HepG2 (cell line): ENCODE measurements around the gene NYNRIN. TPM values are rescaled to one million over a fixed set of nuclear protein-coding genes. Genes with fewer than 3 reads are reported as not detected.

Source experiments
- ATF7 ChIP-seq, 2 experiments: fragments of 450-650 bp in 1 of 2; sonication (generic) in 1 of 2; formaldehyde crosslinking in 1 of 2; IDR thresholded peaks; 2 replicates each; pipeline versions ENCODE4 v1.4.0 to v1.6.1; 2016 to 2020; ENCODE audit warnings: antibody characterized with exemption in 1 of 2, mild to moderate bottlenecking in 1 of 2, missing genetic modification reagents in 1 of 2
- CEBPB ChIP-seq: IDR thresholded peaks from 2 replicates; pipeline ENCODE4 v1.6.1; 2011; ENCODE audit warnings: low read depth, low read length, improper control_type of control experiment, borderline replicate concordance
- CEBPG ChIP-seq: IDR thresholded peaks from 2 replicates; pipeline ENCODE4 v1.6.1; 2016
- FOSL2 ChIP-seq: sonication (generic); formaldehyde crosslinking; IDR thresholded peaks from 2 replicates; pipeline ENCODE4 v1.4.0; 2020; ENCODE audit warnings: missing genetic modification reagents
- GATAD2A ChIP-seq: IDR thresholded peaks from 2 replicates; pipeline ENCODE4 v1.6.1; 2016
- HNF4A ChIP-seq: sonication (generic); formaldehyde crosslinking; IDR thresholded peaks from 2 replicates; pipeline ENCODE4 v1.4.0; 2020; ENCODE audit warnings: missing genetic modification reagents
- MED8 ChIP-seq: sonication (generic); formaldehyde crosslinking; IDR thresholded peaks from 2 replicates; pipeline ENCODE4 v1.8.1; 2023; ENCODE audit warnings: mild to moderate bottlenecking, missing genetic modification reagents; ENCODE audit not compliant: insufficient replicate concordance
- MIER3 ChIP-seq: IDR thresholded peaks from 2 replicates; pipeline ENCODE4 v1.6.1; 2016; ENCODE audit warnings: missing compliant biosample characterization, borderline replicate concordance
- PITX1 ChIP-seq: sonication (generic); formaldehyde crosslinking; IDR thresholded peaks from 2 replicates; pipeline ENCODE4 v1.5.1; 2020; ENCODE audit warnings: mild to moderate bottlenecking, missing genetic modification reagents
- RARG ChIP-seq: sonication (generic); formaldehyde crosslinking; IDR thresholded peaks from 2 replicates; pipeline ENCODE4 v1.4.0; 2020; ENCODE audit warnings: low read depth, mild to moderate bottlenecking, missing genetic modification reagents
- SUZ12 ChIP-seq: fragments of 150-350 bp; IDR thresholded peaks from 2 replicates; pipeline ENCODE4 v1.6.1; 2014; ENCODE audit warnings: low read depth, low read length
- TAF15 ChIP-seq: fragments of 200-400 bp; formaldehyde crosslinking; IDR thresholded peaks from one replicate; pipeline ENCODE4 v1.6.1; 2018; ENCODE audit warnings: mild to moderate bottlenecking, low read depth, low read length; ENCODE audit not compliant: poor library complexity, severe bottlenecking
- TBX3 ChIP-seq: fragments of 450-650 bp; IDR thresholded peaks from 2 replicates; pipeline ENCODE4 v1.6.1; 2017; ENCODE audit warnings: antibody characterized with exemption, mild to moderate bottlenecking, inconsistent platforms, borderline replicate concordance
- ZNF644 ChIP-seq: IDR thresholded peaks from 2 replicates; pipeline ENCODE4 v1.6.1; 2016; ENCODE audit warnings: low read depth
- ZNF713 ChIP-seq: sonication (generic); formaldehyde crosslinking; IDR thresholded peaks from 2 replicates; pipeline ENCODE4 v1.4.0; 2020; ENCODE audit warnings: mild to moderate bottlenecking, missing genetic modification reagents
- ZNF83 ChIP-seq: sonication (generic); formaldehyde crosslinking; IDR thresholded peaks from 2 replicates; pipeline ENCODE4 v1.4.0; 2020; ENCODE audit warnings: missing genetic modification reagents, mild to moderate bottlenecking, borderline replicate concordance
- polyA plus RNA-seq, 8 experiments: library from polyadenylated mRNA; depleted of rRNA in 3 of 8; stranded (reverse) in 7 of 8; unstranded in 1 of 8; fragments of >200 nt; fragmentation: Illumina TruSeq in 4 of 8; extraction: Trizol in 4 of 8; gene quantifications; 2 replicates each; pipeline versions ENCODE4 v1.2.1 to v1.2.3, GENCODE V29; 2011 to 2016; ENCODE audit warnings: low read depth in 4 of 8, missing spikeins in 1 of 8, mixed read lengths in 1 of 8; ENCODE audit not compliant: insufficient read depth in 1 of 8
- total RNA-seq, 5 experiments: library from RNA; depleted of rRNA; stranded (reverse); fragments of >200 nt; fragmentation: Illumina TruSeq; extraction: Trizol; gene quantifications; 2 replicates each; pipeline ENCODE4 v1.2.3, GENCODE V29; 2016; ENCODE audit warnings: low read depth in 1 of 5
- TF ChIP-seq, protein P1 (sequence below), 2 experiments: fragments of 450-650 bp in 1 of 2; sonication (generic) in 1 of 2; formaldehyde crosslinking in 1 of 2; IDR thresholded peaks; 2 replicates each; pipeline versions ENCODE4 v1.6.1 to v1.8.0; 2016 to 2022; ENCODE audit warnings: antibody characterized with exemption in 1 of 2, mild to moderate bottlenecking in 1 of 2, missing genetic modification reagents in 1 of 2
- TF ChIP-seq, protein P2 (sequence below): sonication (generic); formaldehyde crosslinking; IDR thresholded peaks from 2 replicates; pipeline ENCODE4 v1.8.0; 2022; ENCODE audit warnings: missing genetic modification reagents, mild to moderate bottlenecking, moderate library complexity, borderline replicate concordance

NYNRIN gene
- total and polyA plus RNA-seq, 2 of the 13 experiments (the other 11 are each of a cell fraction or from before 2014, with no cell fraction given), result 0.63 to 1.1 TPM

DNA sequence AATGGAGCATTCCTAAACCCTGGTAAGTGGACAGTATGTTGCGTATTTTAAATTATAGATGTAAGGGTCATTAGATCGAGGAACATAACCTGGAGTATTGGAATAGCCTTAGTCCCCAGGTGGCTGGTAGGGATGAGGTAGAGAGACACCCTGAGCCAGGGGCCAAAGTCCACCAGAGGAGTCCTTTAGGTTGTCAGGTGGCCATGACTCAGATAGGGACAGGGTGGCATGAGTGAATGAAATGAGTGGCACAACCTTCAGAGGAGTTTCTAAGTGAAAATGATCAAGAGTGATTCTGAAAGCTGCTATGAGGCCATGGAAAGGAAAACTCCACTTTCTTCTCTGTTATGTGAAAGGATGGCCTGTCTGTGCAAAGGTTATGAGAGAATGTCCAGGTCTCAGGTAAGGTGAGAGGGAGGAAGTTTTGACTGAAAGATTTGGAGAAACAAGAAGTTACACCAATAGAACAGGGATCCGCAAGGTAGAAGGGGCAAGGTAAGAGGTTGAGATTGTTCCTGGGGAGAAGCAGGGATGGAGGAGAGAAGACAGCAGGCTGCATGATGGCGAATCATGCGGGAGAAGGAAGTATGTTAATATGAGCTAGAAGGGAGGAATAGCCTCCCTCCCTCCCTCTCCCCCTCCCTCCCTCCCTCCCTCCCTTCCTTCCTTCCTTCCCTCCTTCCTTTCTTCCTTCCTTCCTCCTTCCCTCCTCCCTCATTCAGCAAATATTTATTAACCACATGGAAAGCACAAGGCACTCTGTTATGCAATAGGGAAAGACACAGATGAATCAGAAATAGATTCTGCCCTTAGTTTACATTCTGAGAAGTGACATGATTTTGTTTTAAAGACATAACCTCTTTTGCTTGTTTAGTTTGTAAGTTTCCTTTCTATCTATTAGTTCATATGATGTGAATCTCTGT is 45.0 kb upstream of the NYNRIN start (continued):
- TF ChIP-seq RARG (CRISPR knock-in tag), result no peak
- no peak for TF ChIP-seq ZNF83 (CRISPR knock-in tag)
- peak; percentile 46; the same call in 1 of the 2 replicates for TF ChIP-seq CEBPG (CRISPR knock-in tag)
- TF ChIP-seq ZNF644 (CRISPR knock-in tag), result 0 out of 2 replicates have a peak, but pooled peaks have one; percentile 72
- TF ChIP-seq HNF4A (CRISPR knock-in tag), result peak; percentile 65
- peak; percentile 83 for TF ChIP-seq FOSL2 (CRISPR knock-in tag)
- TF ChIP-seq, protein P1, sequence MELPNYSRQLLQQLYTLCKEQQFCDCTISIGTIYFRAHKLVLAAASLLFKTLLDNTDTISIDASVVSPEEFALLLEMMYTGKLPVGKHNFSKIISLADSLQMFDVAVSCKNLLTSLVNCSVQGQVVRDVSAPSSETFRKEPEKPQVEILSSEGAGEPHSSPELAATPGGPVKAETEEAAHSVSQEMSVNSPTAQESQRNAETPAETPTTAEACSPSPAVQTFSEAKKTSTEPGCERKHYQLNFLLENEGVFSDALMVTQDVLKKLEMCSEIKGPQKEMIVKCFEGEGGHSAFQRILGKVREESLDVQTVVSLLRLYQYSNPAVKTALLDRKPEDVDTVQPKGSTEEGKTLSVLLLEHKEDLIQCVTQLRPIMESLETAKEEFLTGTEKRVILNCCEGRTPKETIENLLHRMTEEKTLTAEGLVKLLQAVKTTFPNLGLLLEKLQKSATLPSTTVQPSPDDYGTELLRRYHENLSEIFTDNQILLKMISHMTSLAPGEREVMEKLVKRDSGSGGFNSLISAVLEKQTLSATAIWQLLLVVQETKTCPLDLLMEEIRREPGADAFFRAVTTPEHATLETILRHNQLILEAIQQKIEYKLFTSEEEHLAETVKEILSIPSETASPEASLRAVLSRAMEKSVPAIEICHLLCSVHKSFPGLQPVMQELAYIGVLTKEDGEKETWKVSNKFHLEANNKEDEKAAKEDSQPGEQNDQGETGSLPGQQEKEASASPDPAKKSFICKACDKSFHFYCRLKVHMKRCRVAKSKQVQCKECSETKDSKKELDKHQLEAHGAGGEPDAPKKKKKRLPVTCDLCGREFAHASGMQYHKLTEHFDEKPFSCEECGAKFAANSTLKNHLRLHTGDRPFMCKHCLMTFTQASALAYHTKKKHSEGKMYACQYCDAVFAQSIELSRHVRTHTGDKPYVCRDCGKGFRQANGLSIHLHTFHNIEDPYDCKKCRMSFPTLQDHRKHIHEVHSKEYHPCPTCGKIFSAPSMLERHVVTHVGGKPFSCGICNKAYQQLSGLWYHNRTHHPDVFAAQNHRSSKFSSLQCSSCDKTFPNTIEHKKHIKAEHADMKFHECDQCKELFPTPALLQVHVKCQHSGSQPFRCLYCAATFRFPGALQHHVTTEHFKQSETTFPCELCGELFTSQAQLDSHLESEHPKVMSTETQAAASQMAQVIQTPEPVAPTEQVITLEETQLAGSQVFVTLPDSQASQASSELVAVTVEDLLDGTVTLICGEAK (IDR thresholded peaks at IDR 0.05), result no peak
- TF ChIP-seq, protein P1 (CRISPR knock-in tag; IDR thresholded peaks at IDR 0.05), result no peak
- peak; percentile 58; the same call in 1 of the 2 replicates for TF ChIP-seq CEBPB
- no peak for TF ChIP-seq ATF7 (IDR thresholded peaks at IDR 0.05)
- TF ChIP-seq ATF7 (CRISPR knock-in tag; IDR thresholded peaks at IDR 0.05), result no peak
- TF ChIP-seq SUZ12, result no peak
- TF ChIP-seq, protein P2, sequence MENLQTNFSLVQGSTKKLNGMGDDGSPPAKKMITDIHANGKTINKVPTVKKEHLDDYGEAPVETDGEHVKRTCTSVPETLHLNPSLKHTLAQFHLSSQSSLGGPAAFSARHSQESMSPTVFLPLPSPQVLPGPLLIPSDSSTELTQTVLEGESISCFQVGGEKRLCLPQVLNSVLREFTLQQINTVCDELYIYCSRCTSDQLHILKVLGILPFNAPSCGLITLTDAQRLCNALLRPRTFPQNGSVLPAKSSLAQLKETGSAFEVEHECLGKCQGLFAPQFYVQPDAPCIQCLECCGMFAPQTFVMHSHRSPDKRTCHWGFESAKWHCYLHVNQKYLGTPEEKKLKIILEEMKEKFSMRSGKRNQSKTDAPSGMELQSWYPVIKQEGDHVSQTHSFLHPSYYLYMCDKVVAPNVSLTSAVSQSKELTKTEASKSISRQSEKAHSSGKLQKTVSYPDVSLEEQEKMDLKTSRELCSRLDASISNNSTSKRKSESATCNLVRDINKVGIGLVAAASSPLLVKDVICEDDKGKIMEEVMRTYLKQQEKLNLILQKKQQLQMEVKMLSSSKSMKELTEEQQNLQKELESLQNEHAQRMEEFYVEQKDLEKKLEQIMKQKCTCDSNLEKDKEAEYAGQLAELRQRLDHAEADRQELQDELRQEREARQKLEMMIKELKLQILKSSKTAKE, result no peak
- no peak for TF ChIP-seq ZNF713 (CRISPR knock-in tag)
- no peak for TF ChIP-seq PITX1 (CRISPR knock-in tag)
- TF ChIP-seq TBX3, result no peak
- 0 out of 2 replicates have a peak, but pooled peaks have one; percentile 28 for TF ChIP-seq GATAD2A (CRISPR knock-in tag)
- TF ChIP-seq TAF15, result no peak
- TF ChIP-seq MED8, result no peak
- no peak for TF ChIP-seq MIER3 (CRISPR knock-in tag)
